Measurements from ENCODE around the gene FAM149B1. TPM values are rescaled to one million over a fixed set of nuclear protein-coding genes. Genes with fewer than 3 reads are reported as not detected.
A peak's percentile ranks its signal among the peaks of the same experiment; 100 is the strongest.

Gene FAM149B1
- total and polyA plus RNA-seq, 2 of the 13 experiments (the other 11 are each of a cell fraction or from before 2014, with no cell fraction given) = 9.3 to 16.8 TPM

DNA sequence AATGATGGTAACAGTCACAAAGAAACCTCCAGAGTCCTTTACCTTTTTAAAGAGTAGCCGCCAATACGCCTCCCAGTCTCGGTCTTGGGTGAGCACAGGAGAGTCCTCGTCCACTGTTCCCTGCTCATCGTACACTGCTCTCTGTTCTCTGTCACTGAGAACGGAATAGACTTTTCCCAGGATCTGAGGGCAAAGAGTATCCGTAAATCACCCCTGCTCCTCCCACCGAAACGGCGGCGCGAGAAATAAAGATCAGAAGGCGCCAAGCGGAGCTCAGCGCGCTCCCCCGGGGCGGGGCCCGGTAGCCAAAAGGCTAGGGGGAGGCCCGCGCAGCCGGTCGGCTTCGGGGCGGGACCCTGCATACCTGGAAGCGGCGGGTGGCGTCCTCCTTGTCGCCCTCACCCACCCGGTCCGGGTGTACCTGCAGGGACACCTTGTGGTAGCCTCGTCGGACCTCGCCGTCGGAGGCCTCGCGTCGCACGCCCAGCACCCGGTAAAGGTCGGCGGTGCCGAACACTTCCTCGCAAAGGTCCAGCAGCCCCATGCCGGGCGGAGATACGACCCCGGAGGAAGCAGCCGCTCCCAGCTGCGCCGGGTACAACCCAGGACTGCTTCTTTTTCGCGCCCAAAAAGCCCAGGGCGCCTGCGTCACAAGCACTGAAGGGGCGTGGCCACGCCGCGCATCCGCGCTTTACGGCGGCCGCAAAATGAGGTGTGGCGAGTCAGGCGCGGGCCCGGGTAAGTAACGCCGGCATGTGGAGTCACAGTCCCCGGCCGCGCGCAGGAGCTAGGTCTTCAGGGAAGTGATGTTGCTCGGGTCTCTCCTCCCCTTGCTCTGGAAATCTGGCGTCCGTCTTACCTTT lies 79.0 kb downstream of the FAM149B1 start, which contains the start of gene DNAJC9 (continued):
- TF ChIP-seq ZNF550 (CRISPR knock-in tag; IDR thresholded peaks at IDR 0.05; ENCODE audit: borderline replicate concordance) = peak; percentile 81; the same call in 1 of the 2 replicates
- peak; percentile 55; the same call in 1 of the 2 replicates for TF ChIP-seq FOXJ3 (CRISPR knock-in tag; IDR thresholded peaks at IDR 0.05; ENCODE audit: borderline replicate concordance)
- TF ChIP-seq ZNF547 (CRISPR knock-in tag; IDR thresholded peaks at IDR 0.05) = peak; percentile 55
- TF ChIP-seq ZNF33B (CRISPR knock-in tag; IDR thresholded peaks at IDR 0.05) = no peak
- peak; percentile 97 for TF ChIP-seq NCOA1 (CRISPR knock-in tag; IDR thresholded peaks at IDR 0.05)
- no peak for TF ChIP-seq ATRX (CRISPR knock-in tag; IDR thresholded peaks at IDR 0.05; ENCODE audit: borderline replicate concordance)
- TF ChIP-seq ZNF101 (CRISPR knock-in tag; IDR thresholded peaks at IDR 0.05; ENCODE audit: borderline replicate concordance, low read depth) = no peak
- TF ChIP-seq, protein P1, sequence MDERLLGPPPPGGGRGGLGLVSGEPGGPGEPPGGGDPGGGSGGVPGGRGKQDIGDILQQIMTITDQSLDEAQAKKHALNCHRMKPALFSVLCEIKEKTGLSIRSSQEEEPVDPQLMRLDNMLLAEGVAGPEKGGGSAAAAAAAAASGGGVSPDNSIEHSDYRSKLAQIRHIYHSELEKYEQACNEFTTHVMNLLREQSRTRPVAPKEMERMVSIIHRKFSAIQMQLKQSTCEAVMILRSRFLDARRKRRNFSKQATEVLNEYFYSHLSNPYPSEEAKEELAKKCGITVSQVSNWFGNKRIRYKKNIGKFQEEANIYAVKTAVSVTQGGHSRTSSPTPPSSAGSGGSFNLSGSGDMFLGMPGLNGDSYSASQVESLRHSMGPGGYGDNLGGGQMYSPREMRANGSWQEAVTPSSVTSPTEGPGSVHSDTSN (CRISPR knock-in tag; IDR thresholded peaks at IDR 0.05) = no peak
- no peak for TF ChIP-seq ZKSCAN5 (CRISPR knock-in tag; IDR thresholded peaks at IDR 0.05)
- no peak; the same call in 1 of the 2 replicates for TF ChIP-seq SP140L (CRISPR knock-in tag; IDR thresholded peaks at IDR 0.05; ENCODE audit: borderline replicate concordance)
- 0 out of 2 replicates have a peak, but pooled peaks have one; percentile 54 for TF ChIP-seq ZNF619 (CRISPR knock-in tag; IDR thresholded peaks at IDR 0.05)
- peak; percentile 59 for TF ChIP-seq TBX3 (IDR thresholded peaks at IDR 0.05; ENCODE audit: borderline replicate concordance)
- TF ChIP-seq POGZ (CRISPR knock-in tag; IDR thresholded peaks at IDR 0.05) = no peak; the same call in none of the 2 replicates
- no peak for TF ChIP-seq SNAPC2 (CRISPR knock-in tag; IDR thresholded peaks at IDR 0.05)
- TF ChIP-seq HMGA1 (CRISPR knock-in tag; conservative IDR thresholded peaks at IDR 0.05) = no peak
- TF ChIP-seq, protein P2, sequence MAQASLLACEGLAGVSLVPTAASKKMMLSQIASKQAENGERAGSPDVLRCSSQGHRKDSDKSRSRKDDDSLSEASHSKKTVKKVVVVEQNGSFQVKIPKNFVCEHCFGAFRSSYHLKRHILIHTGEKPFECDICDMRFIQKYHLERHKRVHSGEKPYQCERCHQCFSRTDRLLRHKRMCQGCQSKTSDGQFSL (CRISPR knock-in tag; IDR thresholded peaks at IDR 0.05) = no peak
- peak; percentile 84 for TF ChIP-seq ZBTB38 (CRISPR knock-in tag; IDR thresholded peaks at IDR 0.05)
- TF ChIP-seq, protein P3, sequence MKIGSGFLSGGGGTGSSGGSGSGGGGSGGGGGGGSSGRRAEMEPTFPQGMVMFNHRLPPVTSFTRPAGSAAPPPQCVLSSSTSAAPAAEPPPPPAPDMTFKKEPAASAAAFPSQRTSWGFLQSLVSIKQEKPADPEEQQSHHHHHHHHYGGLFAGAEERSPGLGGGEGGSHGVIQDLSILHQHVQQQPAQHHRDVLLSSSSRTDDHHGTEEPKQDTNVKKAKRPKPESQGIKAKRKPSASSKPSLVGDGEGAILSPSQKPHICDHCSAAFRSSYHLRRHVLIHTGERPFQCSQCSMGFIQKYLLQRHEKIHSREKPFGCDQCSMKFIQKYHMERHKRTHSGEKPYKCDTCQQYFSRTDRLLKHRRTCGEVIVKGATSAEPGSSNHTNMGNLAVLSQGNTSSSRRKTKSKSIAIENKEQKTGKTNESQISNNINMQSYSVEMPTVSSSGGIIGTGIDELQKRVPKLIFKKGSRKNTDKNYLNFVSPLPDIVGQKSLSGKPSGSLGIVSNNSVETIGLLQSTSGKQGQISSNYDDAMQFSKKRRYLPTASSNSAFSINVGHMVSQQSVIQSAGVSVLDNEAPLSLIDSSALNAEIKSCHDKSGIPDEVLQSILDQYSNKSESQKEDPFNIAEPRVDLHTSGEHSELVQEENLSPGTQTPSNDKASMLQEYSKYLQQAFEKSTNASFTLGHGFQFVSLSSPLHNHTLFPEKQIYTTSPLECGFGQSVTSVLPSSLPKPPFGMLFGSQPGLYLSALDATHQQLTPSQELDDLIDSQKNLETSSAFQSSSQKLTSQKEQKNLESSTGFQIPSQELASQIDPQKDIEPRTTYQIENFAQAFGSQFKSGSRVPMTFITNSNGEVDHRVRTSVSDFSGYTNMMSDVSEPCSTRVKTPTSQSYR (CRISPR knock-in tag; IDR thresholded peaks at IDR 0.05; ENCODE audit: borderline replicate concordance) = no peak
- TF ChIP-seq ZMYM4 (CRISPR knock-in tag; IDR thresholded peaks at IDR 0.05) = peak; percentile 92
- TF ChIP-seq, protein P4, sequence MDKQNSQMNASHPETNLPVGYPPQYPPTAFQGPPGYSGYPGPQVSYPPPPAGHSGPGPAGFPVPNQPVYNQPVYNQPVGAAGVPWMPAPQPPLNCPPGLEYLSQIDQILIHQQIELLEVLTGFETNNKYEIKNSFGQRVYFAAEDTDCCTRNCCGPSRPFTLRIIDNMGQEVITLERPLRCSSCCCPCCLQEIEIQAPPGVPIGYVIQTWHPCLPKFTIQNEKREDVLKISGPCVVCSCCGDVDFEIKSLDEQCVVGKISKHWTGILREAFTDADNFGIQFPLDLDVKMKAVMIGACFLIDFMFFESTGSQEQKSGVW (CRISPR knock-in tag; IDR thresholded peaks at IDR 0.05; ENCODE audit: borderline replicate concordance) = 0 out of 2 replicates have a peak, but pooled peaks have one; percentile 76
- TF ChIP-seq ZNF672 (CRISPR knock-in tag; IDR thresholded peaks at IDR 0.05) = no peak
- TF ChIP-seq, protein P5, sequence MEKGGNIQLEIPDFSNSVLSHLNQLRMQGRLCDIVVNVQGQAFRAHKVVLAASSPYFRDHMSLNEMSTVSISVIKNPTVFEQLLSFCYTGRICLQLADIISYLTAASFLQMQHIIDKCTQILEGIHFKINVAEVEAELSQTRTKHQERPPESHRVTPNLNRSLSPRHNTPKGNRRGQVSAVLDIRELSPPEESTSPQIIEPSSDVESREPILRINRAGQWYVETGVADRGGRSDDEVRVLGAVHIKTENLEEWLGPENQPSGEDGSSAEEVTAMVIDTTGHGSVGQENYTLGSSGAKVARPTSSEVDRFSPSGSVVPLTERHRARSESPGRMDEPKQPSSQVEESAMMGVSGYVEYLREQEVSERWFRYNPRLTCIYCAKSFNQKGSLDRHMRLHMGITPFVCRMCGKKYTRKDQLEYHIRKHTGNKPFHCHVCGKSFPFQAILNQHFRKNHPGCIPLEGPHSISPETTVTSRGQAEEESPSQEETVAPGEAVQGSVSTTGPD (CRISPR knock-in tag; IDR thresholded peaks at IDR 0.05) = peak; percentile 67; the same call in 1 of the 2 replicates
- peak; percentile 79 for TF ChIP-seq ZNF274 (CRISPR knock-in tag; IDR thresholded peaks at IDR 0.05)

Data from HepG2 (cell line).